Right kidney (tissue), 1 donor: ENCODE measurements around the gene NTF4.
"Not testable (repeated sequence)": the region's sequence is repeated elsewhere in the genome, so short reads cannot be mapped to it uniquely, and the experiment has no call there.

Source experiments
- DNase-seq: peaks from one replicate; pipeline ENCODE4 v3.0.0-alpha.2; 2016

NTF4 gene

DNA sequence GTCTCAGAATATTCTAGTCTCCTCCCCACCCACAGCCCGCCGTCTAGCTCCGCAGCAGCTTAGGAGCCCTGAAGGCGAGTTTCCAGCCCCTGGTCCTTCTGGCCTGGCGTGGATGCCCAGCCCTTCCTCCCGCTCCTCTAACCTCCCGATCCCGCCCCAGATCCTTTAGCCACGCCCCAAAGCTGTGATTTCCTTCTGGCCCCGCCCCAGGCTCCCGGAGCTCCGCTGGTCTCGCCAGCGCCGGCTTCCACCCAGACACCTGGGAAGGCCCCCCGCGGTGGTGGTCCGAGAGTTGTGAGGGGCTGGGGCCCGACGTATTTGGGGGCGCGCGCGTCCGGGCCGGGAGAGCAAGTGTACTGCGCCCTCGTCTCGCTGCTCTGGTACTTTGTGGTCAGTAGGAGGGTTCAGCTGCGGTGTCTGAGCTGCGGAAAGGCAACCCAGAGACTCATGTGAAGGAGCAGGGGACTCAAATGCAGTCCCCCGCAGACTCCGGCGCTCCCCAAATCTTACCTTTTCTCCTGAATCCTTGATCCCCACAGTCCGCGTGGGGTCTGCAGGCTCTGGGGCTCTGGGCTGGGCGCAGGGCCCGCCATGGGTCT lies 6.9 kb downstream of the NTF4 start, which contains the start of gene CGB7:
Gene CGB7, minus strand, starts transcription at position 114 of the 599 bp plus-strand sequence. CDS start 2,374 bp downstream, outside the sequence.
- DNase-seq, result peak; percentile 80

DNA sequence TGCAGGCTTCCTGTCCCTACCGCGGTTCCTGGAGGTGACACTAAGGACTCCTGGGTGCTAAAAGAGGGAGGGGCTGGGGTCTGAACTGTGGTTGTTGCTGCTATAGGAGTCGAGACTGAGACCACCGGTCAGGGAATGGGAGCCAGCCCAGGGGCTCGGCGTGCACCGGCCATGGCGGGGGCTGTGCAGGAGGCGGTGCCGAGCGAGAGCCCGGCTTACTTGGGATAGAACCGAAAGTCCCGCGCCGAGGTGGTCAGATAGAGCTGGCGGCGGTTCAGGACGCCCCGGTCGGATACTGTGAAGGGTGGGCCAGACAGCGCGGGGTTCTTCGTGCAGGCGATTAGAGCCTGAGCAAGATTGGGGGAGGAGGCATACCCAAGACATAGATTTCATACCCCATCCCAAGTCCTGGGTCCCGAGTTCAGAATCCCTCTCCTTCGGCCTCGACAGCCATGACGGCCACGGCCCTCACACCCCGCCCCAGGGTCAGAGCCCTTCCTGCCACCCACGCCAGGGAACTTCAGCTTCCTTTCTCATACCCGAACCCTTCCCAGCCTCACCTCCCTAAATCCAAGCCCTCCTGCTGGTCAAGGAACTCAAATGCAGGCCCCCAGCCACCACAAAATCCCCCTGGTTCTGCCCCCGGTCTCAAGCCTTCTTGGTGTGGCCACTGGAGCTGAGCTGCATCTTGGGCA lies 7.6 kb downstream of the NTF4 start:
- DNase-seq, result not testable (repeated sequence)

DNA sequence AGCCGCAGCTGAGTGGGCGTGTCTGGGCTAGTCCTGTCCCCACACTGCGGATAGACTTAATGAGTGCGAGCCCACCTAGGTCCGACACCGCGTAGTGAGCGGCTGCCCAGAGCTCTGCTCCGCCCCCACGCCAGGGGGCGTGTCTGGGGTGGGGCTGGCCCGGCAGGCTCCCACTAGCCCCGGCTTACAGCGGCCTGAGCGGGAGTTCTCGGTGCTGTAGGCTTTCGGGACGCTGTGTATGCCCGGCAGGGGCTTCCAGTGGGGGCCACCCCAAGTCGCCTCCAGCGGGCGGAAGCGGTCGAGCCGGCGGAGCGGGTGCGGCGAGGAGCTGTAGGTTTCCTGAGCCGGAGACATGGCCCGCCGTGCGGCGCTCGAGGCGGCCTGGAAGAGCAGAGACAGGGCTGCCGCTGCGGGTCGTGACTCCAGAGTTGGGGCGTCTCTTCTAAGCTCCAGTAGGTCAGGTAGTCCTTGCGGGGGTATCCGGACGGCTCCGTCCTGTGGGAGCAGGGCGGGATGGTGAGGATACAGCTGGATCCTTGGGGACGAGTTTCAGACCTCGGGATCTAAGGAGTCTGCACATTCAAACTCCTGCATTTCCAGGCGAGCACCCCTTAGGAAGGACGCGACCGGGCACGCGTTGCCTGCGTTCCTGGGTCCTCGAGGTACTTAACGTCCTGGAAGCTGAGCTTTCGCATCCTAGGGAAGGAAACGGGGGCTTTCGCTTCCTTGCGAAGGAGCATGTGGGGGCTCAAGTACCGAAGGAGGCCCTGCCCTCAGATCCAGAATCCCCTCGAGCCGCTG lies 8.3 kb downstream of the NTF4 start:
- peak; percentile 78 for DNase-seq

GRCh38 chr19:49050376-49051033 lies 14.1 kb downstream of the NTF4 start:
- DNase-seq, result not testable (repeated sequence)

GRCh38 chr19:49049834-49050233 lies 14.8 kb downstream of the NTF4 start:
- DNase-seq, result not testable (repeated sequence)

DNA sequence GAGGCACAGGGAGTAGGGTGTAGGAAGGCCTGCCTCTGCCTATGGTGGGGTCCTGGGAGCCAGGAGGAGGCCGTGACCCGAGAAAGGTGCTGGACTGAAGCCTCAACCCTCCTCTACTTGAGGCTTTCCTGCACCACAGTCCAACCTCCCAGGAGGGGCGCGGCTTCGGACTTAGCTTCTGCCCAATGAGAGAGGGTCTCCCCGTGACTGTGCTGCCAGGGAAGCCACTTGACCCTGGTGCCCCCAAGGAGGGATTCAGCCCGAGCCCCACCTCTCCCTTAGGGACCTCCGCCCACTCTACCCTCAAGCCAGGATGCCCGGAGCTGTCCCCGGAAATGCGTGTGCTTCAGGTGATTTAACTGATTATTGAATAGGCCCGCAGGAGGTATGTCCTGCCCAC lies 15.6 kb downstream of the NTF4 start, which contains the start of gene CGB8:
Gene CGB8, minus strand, starts transcription at position 101 of the 400 bp plus-strand sequence. CDS start 372 bp downstream, outside the sequence.
- not testable (repeated sequence) for DNase-seq

- not testable (repeated sequence) for DNase-seq
Measured at GRCh38 chr19:49043548-49043947, 21.1 kb downstream of the NTF4 start, which contains the start of gene CGB5. TSS of gene CGB5 (plus strand) at chr19:49043848. CDS start at chr19:49044210, 362 bp downstream.

DNA sequence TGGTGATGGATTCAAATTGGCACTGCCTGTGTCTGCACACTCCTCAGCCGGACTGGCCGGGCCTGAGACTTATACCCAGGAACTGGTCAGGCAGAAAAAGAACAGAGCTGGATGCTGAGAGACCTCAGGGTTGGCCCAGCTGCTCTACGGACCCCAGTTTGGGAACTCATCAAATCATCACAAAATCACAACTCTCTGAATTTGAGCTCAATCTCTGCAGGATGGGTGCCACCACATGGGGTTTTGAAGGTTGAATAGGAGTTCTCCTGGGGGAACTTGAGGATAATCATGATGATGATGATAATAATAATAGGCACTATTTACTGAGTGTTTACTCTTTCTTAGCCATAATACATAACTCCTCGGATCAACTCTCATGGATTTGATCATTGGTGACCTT lies 22.0 kb downstream of the NTF4 start:
- DNase-seq, result not testable (repeated sequence)

- no peak for DNase-seq
Measured at GRCh38 chr19:49042177-49042576, 22.4 kb downstream of the NTF4 start.

GRCh38 chr19:49039736-49040135 lies 24.9 kb downstream of the NTF4 start:
- DNase-seq, result not testable (repeated sequence)

GRCh38 chr19:49038557-49039276 lies 25.9 kb downstream of the NTF4 start:
- DNase-seq, result not testable (repeated sequence)

GRCh38 chr19:49038111-49038510 lies 26.5 kb downstream of the NTF4 start:
- DNase-seq, result not testable (repeated sequence)

DNA sequence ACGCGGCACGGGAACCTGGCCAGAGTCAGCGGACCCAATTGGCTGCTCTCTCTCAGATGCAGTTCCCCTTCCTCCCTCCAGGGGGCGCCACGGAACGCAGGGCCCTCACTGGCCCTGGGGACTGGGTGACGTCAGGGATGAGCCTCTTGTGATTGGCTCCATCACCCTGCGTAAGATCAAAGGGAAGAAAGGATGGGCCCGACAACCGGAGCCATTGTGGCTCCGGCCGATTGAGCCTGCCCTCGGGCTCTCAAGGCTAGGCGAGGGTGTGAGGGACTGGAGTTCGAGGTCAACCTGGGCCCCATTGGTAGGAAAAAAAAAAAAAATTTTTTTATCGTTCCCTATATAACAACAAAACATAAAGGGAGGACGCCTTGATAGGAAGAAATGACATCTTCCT lies 27.8 kb downstream of the NTF4 start, which contains the start of gene CGB1:
Gene CGB1, minus strand, starts transcription at position 81 of the 400 bp plus-strand sequence. CDS start 184 bp downstream, outside the sequence.
- not testable (repeated sequence) for DNase-seq

- not testable (repeated sequence) for DNase-seq
Measured at GRCh38 chr19:49031642-49032301, 32.8 kb downstream of the NTF4 start, which contains the start of gene CGB2. TSS of gene CGB2 (plus strand) at chr19:49031890. CDS start at chr19:49032096, 206 bp downstream.

- not testable (repeated sequence) for DNase-seq
Measured at GRCh38 chr19:49030323-49030722, 34.3 kb downstream of the NTF4 start.

- DNase-seq, result not testable (repeated sequence)
Measured at GRCh38 chr19:49029749-49030148, 34.9 kb downstream of the NTF4 start.

DNA sequence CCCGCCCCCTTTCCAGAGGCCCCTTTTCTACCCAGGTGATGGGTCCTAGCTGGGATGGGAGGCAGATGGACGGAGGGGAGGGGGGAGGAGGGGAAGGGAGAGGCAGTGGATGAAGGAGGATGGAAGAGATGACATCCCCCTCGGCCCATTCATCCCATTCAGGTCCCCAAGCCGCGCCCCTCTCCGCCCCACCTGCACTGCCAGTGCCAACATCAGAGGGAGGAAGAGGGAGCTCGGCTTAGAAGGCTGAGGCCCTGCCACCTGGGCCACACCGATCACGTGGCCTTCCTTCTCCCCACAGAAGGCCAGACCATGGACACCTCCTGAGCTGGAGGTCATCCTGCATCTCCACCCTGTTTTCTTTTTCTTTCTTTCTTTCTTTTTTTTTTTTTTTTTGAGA lies 35.9 kb downstream of the NTF4 start:
- not testable (repeated sequence) for DNase-seq

DNA sequence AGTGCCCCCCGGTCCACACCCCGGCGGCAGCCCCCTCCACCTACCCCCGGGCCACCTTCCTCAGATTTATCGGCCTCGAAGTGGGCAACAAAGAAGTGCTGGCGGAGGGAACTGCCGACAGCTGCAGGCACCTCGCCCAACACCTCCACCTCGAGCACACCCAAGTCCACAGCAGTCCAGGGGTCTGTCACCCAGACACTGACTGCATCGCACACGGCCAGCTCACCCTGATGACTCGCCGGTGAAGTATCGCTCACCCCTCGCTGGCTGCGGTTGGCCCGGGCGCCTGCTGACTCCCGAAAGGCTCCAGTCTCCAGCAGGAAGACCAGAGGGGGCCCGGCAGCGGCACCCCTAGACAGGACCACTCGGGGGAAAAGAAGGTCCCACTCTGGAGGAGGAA lies 39.0 kb downstream of the NTF4 start:
- DNase-seq, result not testable (repeated sequence)

DNA sequence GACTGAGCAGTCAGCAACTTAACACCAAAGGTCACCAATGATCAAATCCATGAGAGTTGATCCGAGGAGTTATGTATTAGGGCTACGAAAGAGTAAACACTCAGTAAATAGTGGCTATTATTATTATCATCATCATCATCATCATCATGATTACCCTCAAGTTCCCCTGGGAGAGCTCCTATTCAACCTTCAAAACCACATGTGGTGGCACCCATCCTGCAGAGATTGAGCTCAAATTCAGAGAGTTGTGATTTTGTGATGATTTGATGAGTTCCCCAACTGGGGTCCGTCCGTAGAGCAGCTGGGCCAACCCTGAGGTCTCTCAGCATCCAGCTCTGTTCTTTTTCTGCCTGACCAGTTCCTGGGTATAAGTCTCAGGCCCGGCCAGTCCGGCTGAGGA lies 39.5 kb downstream of the NTF4 start:
- DNase-seq, result not testable (repeated sequence)

DNA sequence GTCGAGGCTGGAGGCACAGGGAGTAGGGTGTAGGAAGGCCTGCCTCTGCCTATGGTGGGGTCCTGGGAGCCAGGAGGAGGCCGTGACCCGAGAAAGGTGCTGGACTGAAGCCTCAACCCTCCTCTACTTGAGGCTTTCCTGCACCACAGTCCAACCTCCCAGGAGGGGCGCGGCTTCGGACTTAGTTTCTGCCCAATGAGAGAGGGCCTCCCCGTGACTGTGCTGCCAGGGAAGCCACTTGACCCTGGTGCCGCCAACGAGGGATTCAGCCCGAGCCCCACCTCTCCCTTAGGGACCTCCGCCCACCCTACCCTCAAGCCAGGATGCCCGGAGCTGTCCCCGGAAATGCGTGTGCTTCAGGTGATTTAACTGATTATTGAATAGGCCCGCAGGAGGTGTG lies 40.4 kb downstream of the NTF4 start, which contains the start of gene CGB3:
Gene CGB3, minus strand, starts transcription at position 101 of the 400 bp plus-strand sequence. CDS start 362 bp downstream, outside the sequence.
- not testable (repeated sequence) for DNase-seq
